Activated effector memory CD4-positive, alpha-beta T cell treated with Interleukin-2 at 50 U/mL for 16 hours (primary cell): Measurements from ENCODE around the gene PDE3A.
"Not testable (repeated sequence)": the region's sequence is repeated elsewhere in the genome, so short reads cannot be mapped to it uniquely, and the experiment has no call there.

Experiments used
- DNase-seq: peaks from one replicate; pipeline ENCODE4 v3.0.0-alpha.2; 2020

PDE3A gene

GRCh38 chr12:20560935-20561334, 192.6 kb downstream of the PDE3A start:
- no peak for DNase-seq

DNA sequence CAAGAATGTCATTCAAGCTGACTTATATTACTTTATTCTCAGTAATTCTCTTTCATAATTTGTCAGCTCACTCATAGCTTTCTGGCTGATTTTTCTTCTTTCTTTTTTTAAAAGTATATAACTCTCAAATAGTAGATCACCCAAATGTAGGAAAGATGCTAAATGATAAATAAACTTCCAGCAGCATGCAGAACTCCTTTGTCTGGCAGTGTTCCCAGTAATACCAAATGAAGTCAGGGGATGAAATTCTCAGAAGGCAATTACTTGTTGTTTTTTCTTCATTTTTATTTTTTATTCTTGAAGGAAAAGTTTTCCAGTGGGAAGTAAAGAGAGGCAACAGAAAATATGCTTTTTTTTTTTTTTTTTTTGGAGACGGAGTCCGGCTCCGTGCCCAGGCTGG, 193.5 kb downstream of the PDE3A start:
- no peak for DNase-seq

GRCh38 chr12:20567413-20567812, 199.1 kb downstream of the PDE3A start:
- DNase-seq: no peak

GRCh38 chr12:20572451-20572850, 204.1 kb downstream of the PDE3A start:
- DNase-seq: no peak

GRCh38 chr12:20576528-20576927, 208.2 kb downstream of the PDE3A start:
- no peak for DNase-seq

DNA sequence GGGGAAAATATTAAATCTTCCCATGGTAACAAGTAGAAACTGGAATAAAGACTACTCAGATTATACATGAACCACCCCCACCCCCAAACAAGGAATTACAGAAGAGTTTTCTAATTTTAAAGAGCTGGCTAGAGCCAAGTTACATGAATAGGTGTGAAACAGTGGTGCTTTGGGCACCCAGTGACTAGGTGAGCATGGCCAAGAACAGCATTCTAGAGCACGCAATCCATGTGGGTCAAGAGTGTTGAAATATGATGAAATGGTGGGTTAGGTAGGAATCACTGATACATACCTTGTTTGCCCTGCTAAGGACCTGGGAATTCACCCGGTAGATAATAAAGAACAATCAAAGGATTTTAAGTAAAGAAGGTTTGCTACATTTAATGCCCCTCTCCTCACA, 208.7 kb downstream of the PDE3A start:
- DNase-seq: no peak

DNA sequence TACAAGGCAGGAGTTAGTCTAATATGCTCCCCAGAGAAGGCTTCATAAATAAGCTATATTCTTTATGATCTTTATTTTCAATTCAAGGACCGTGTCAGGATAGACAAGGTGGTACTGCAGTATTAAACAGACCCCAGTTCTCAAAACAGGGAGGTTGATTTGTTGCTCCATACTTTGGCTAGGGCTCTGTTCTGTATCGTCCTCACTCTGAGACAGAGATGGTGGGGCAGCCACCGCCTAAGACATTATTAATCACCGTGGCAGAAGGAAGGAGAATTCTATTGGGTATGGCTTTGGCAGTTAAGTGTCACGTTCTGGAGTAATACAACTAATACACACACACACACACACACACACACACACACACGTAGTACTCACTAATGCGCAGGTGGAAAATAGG, 209.8 kb downstream of the PDE3A start:
- no peak for DNase-seq

DNA sequence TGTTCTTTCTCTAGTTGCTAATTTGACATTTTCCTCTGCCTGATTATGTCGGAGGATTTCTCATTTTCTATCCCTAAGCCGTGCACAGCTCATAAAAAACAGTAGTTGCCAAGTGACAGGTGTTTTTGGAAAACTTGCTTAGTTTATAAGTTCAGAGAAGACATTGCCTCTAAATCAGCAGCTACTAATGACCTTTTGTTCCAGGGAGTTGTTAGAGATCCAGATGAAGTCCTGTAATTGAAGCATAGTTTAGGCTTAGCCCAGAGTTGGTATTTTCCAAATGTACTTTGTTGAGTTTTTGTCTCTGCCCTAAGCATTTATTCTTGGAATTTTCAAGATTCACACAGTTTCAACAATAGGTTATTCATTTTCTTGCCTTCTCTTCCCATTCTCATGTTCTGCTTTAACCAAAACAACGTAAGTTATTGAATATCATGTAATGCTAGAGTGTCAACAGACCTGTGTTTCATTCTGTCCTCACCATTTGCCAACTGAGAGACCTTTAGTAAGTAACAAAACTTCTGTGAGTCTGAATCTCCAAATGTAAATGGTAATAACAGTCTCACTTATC, 216.8 kb downstream of the PDE3A start:
- DNase-seq: no peak

- DNase-seq: no peak
Observed at GRCh38 chr12:20585913-20586312, 217.6 kb downstream of the PDE3A start.

DNA sequence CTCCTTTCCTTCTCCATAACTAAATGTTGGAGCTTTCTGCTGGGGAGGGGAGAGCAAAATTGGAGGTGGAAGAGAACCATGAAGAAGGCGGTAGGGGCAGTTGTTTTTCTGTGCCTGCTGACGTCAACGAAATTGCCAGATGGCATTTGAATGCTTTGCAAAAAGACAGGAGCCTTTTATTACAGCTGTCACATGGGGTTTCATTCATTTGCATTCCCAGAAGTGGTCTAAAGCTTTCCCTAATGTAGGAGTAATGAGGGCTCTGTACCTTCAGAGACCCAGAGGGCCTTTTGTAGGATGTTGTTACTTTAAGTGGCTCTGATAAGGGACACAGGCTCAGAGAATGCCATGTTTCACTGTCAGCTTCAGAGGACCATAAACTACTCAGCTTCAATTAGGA, 219.7 kb downstream of the PDE3A start:
- no peak for DNase-seq

- no peak for DNase-seq
Observed at GRCh38 chr12:20590570-20590969, 222.2 kb downstream of the PDE3A start.

- DNase-seq: no peak
Observed at GRCh38 chr12:20592556-20592955, 224.2 kb downstream of the PDE3A start.

DNA sequence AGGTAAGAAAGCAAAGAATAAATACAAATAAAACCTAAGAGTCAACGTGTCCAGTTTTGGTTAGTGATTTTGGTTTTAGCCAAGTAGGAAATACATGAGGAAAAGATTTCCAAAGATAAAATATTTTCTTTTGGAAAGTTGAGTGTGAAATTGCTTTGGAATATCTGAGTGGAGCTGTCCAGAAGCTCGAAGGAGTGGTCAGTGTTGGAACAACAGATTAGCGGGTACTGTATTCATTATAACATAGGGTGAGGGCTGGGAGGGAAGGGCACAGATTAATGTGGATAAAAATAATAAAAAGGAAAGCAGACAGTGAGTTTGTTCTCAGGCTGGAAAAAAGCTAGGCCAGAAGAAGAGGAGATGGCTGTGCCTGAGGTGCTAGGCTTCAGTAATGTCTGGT, 225.3 kb downstream of the PDE3A start:
- no peak for DNase-seq

- no peak for DNase-seq
Observed at GRCh38 chr12:20596061-20596460, 227.7 kb downstream of the PDE3A start.

GRCh38 chr12:20599757-20600156, 231.4 kb downstream of the PDE3A start:
- no peak for DNase-seq

DNA sequence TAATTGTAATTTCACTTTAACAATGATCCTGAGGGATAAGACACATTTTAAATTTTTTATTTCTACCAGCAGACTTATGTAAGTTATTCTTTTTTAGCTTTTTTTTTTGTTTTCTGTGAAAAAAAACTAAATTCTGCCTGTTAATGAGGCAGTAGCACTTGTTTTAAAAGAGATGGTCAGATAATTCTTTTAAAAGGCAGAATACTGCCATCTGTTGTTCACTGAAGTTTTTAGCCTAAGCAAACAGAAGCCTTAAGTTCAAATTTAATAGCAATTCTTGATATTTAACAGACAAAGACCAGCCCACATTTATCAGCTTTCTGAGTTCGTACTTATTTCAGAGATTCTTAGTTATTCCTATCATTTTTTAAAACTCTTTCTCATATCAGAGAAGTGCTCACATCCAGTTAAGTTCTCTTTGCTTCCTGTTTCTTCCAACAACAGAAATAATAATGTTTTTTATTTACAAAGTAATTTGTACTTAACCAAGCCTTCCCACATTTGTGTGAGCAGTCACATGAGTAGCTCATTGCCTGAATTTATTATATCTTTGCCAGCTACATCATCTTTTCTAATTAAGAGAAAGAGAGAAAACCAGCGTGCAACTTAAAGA, 233.4 kb downstream of the PDE3A start:
- no peak for DNase-seq

DNA sequence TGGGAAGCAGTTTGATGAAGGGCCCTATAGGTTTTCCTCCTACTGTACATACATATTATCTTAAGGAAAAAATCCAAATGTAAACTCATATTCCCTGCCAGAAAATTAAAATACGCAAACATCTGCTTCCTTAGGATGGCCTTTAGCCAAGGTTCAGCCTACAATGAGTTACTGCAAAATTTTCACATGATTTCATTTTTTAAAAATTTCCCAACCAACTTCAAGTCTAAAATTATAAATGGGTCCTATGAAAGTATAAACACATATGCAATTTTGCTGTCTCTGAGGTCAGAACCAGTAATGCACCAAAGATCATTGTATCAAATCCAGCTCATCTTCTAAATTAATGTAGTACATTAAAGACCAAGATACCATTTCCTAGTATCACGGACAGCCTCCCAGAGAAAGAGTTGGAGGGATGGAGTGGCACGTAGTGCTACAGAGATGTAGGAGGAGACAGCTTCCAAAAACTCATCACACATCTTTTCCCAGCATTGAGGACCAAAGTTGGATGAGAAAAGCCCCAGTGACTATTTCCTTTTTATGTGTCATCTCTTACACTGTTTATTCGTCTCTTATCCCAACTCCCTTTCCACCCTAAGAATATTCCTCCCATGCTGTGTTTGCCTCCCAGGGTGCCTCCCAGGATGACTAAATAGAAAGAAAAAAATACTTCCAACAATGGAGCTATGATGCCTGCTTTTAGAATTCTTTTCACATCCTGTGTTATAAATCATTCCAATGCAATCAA, 234.5 kb downstream of the PDE3A start:
- DNase-seq: no peak

GRCh38 chr12:20604408-20605067, 236.2 kb downstream of the PDE3A start:
- no peak for DNase-seq

DNA sequence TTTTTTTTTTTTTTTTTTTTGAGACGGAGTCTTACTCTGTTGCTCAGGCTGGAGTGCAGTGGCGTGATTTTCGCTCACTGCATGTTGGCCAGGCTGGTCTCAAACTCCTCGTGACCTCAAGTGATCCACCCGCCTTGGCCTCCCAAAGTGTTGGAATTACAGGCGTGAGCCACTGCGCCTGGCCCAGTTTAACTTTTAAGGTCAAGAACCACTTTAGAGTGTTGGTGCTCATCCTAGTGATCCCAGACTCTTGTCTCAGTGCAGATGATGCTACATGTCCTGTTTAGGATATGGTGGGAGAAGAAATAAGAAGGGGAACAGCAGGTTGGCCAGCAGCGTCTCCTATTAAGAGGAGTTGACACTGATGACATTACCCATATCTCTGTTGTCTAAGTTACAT, 246.7 kb downstream of the PDE3A start:
- DNase-seq: not testable (repeated sequence)

DNA sequence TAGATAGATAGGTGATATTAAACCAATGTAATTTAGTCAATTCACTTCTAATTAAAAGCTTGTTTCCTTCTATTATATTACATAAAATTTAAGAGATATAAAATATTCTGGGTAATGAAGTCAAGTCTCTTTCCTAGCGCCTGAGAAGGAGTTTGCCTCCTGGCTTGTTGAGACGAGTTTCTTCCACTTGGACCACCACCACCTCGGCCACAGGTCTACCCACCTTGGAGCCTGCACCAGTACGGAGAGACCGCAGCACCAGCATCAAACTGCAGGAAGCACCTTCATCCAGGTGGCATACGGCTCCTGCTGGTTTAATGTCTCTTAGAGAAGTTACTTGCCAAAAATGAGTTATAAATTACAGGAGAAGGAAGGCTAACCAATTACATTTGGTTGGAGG, 247.8 kb downstream of the PDE3A start:
- no peak for DNase-seq

DNA sequence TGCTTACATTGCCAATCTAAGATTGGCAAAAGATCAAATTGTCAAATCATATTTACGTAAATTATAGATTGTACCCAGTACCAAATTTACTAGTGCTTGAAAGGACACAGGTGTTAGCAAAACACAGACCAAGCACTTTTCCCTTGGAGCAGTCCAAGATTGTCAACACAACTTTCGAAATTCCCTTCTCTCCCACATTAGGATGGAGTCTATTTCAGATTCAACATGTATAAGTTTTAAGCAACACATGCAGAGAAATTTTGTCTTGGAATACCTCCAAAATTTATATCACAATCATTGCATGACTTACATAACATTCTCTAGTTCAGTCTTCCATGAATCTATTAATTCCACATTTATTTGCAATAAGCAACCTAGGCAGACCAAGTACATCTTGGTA, 251.9 kb downstream of the PDE3A start:
- DNase-seq: no peak

GRCh38 chr12:20624718-20625117, 256.4 kb downstream of the PDE3A start:
- no peak for DNase-seq

- DNase-seq: no peak
Observed at GRCh38 chr12:20625531-20625930, 257.2 kb downstream of the PDE3A start.

GRCh38 chr12:20627001-20627588, 258.8 kb downstream of the PDE3A start:
- no peak for DNase-seq
